ENCODE measurements around the gene POLG2. TPM values are rescaled to one million over a fixed set of nuclear protein-coding genes. Genes with fewer than 3 reads are reported as not detected.

POLG2 gene
- total and polyA plus RNA-seq, 9 of the 15 experiments (the other 6 are each of a cell fraction or from before 2014, with no cell fraction given): 13.4 to 44.8 (median 37.0) TPM

- Histone ChIP-seq H3K9me3 (replicated peaks; ENCODE audit: control insufficient read depth, insufficient read depth, low read depth, low read length) (no peaks in the 10 kb centered on the region), H3K4me3 (no peak overlapping the region), H3K4me2 (ENCODE audit: insufficient read depth, low read length) (no peak overlapping the region), H4K20me1 (replicated peaks; ENCODE audit: control insufficient read depth, insufficient read depth, low read length) (no peaks in the 10 kb centered on the region), H3K9ac (ENCODE audit: insufficient read depth in 1 of 2, low read depth in 2 of 2, low read length in 2 of 2) (no peak overlapping the region), H3K27me3 (ENCODE audit: control insufficient read depth in 2 of 2, insufficient read depth in 2 of 2, low read length in 2 of 2) (no peaks in the 10 kb centered on the region), H3K9me1 (ENCODE audit: control insufficient read depth, insufficient read depth, low read length) (no peaks in the 10 kb centered on the region), H2AFZ (ENCODE audit: low read depth, low read length) (no peak overlapping the region), H3K79me2 (ENCODE audit: control insufficient read depth, insufficient read depth, low read length) (no peaks in the 10 kb centered on the region), H3K27ac (ENCODE audit: extremely low read depth, low read depth, low read length) (no peak overlapping the region), H3K4me1 (replicated peaks in 1 of 2; ENCODE audit: control insufficient read depth in 2 of 2, insufficient read depth in 2 of 2, low read length in 2 of 2) (no peaks in the 10 kb centered on the region), H3K36me3 (ENCODE audit: control insufficient read depth, insufficient read depth, low read length) (no peaks in the 10 kb centered on the region)
- BruUV-seq (replicated peaks): no TSS peak
- intact Hi-C loops (cut with micrococcal nuclease) (no loop called here), in situ Hi-C loops (cut with MboI) (no loop called here)
- no peak for FAIRE-seq
- no peak for ATAC-seq
- TF ChIP-seq DNMT1 (IDR thresholded peaks at IDR 0.05) (no peak), LCOR (CRISPR knock-in tag; IDR thresholded peaks at IDR 0.05) (no peak), GABPB1 (CRISPR knock-in tag; IDR thresholded peaks at IDR 0.05) (no peak), KDM1A (IDR thresholded peaks at IDR 0.05) (no peak), ID3 (CRISPR knock-in tag; IDR thresholded peaks at IDR 0.05) (no peak), ID3 (tag; IDR thresholded peaks at IDR 0.05) (no peak), RBM22 (IDR thresholded peaks at IDR 0.05; ENCODE audit: low read depth, low read length, poor library complexity, severe bottlenecking) (no peak), ETS2 (tag; IDR thresholded peaks at IDR 0.05; ENCODE audit: borderline replicate concordance, poor library complexity, severe bottlenecking) (no peak), SREBF1 (IDR thresholded peaks at IDR 0.05; ENCODE audit: borderline replicate concordance, low read depth, low read length) (no peak), KDM5B (IDR thresholded peaks at IDR 0.05; ENCODE audit: insufficient replicate concordance, low read depth, low read length) (no peak), MTA1 (IDR thresholded peaks at IDR 0.05; ENCODE audit: borderline replicate concordance) (no peak), CBFB (CRISPR knock-in tag; IDR thresholded peaks at IDR 0.05) (no peak)
- TF ChIP-seq, protein P1, sequence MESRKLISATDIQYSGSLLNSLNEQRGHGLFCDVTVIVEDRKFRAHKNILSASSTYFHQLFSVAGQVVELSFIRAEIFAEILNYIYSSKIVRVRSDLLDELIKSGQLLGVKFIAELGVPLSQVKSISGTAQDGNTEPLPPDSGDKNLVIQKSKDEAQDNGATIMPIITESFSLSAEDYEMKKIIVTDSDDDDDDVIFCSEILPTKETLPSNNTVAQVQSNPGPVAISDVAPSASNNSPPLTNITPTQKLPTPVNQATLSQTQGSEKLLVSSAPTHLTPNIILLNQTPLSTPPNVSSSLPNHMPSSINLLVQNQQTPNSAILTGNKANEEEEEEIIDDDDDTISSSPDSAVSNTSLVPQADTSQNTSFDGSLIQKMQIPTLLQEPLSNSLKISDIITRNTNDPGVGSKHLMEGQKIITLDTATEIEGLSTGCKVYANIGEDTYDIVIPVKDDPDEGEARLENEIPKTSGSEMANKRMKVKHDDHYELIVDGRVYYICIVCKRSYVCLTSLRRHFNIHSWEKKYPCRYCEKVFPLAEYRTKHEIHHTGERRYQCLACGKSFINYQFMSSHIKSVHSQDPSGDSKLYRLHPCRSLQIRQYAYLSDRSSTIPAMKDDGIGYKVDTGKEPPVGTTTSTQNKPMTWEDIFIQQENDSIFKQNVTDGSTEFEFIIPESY (CRISPR knock-in tag; IDR thresholded peaks at IDR 0.05): no peak
- TF ChIP-seq, protein P2, sequence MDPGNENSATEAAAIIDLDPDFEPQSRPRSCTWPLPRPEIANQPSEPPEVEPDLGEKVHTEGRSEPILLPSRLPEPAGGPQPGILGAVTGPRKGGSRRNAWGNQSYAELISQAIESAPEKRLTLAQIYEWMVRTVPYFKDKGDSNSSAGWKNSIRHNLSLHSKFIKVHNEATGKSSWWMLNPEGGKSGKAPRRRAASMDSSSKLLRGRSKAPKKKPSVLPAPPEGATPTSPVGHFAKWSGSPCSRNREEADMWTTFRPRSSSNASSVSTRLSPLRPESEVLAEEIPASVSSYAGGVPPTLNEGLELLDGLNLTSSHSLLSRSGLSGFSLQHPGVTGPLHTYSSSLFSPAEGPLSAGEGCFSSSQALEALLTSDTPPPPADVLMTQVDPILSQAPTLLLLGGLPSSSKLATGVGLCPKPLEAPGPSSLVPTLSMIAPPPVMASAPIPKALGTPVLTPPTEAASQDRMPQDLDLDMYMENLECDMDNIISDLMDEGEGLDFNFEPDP (CRISPR knock-in tag; IDR thresholded peaks at IDR 0.05): no peak
- CTCF ChIA-PET (ENCODE audit: low intra/inter-chr PET ratio): no interaction called here
- DNase-seq (ENCODE audit: extremely low read depth in 1 of 4, low spot score in 3 of 4): no peak
- POLR2A ChIA-PET: interaction anchor here (0.6 to 0.9 kb wide), 2 partner anchors 44 to 643 kb away, joined by 3 read pairs; no protein-coding TSS in a partner anchor
- 55% methylated on average over 6 of the region's 6 CpGs for WGBS (ENCODE audit: insufficient coverage, low coverage, missing lambda C conversion rate)
Observed at GRCh38 chr17:64461788-64462187, 35.1 kb downstream of the POLG2 start.
